ENCODE data around the gene HDAC4.

The HDAC4 gene

DNA sequence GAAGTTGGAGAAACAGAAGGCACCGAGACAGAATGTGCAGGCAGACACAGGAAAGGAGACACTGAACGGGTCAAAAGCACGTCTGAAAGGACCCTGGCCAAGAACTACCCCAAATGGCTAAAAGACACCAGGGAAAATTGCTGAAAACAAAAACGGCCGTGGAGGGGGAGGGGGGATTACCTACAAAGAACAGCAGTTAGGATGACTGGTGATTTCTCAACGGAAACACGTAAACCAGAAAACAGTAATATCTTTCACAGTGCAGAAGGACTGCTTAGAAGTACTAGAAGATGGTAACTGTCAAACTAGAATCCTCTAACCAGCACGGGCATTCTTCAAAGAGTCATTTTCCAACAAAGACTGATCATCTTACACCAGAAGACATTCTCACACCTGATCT, 142.6 kb downstream of the HDAC4 start:
- Histone ChIP-seq H3K27ac (ENCODE audit: low read length) (no peak overlapping the region), H3K79me2 (ENCODE audit: low read length) (peaks cover 89% of the 10 kb centered on the region), H3K4me2 (ENCODE audit: low read depth, low read length) (no peak overlapping the region), H3K4me1 (ENCODE audit: low read length) (0 out of 2 replicates have a peak, but pooled peaks cover 10% of the 10 kb centered on the region), H3K36me3 (replicated peaks; ENCODE audit: insufficient read depth, low read length) (no peaks in the 10 kb centered on the region), H3K9me2 (replicated peaks; ENCODE audit: insufficient read depth, low read length) (no peaks in the 10 kb centered on the region), H4K20me1 (ENCODE audit: insufficient read depth, low read length) (no peaks in the 10 kb centered on the region), H3K9ac (ENCODE audit: low read length) (no peak overlapping the region), H2AFZ (ENCODE audit: low read length) (no peak overlapping the region), H3K4me3 (ENCODE audit: low read length) (no peak overlapping the region), H3K9me3 (replicated peaks; ENCODE audit: insufficient read depth, low read length) (no peaks in the 10 kb centered on the region), H3F3A (ENCODE audit: insufficient read depth, low read length) (peaks cover 7% of the 10 kb centered on the region; the same call in 1 of the 2 replicates), H3K27me3 (replicated peaks; ENCODE audit: insufficient read depth, low read length) (no peaks in the 10 kb centered on the region)
- TF ChIP-seq, protein P1, sequence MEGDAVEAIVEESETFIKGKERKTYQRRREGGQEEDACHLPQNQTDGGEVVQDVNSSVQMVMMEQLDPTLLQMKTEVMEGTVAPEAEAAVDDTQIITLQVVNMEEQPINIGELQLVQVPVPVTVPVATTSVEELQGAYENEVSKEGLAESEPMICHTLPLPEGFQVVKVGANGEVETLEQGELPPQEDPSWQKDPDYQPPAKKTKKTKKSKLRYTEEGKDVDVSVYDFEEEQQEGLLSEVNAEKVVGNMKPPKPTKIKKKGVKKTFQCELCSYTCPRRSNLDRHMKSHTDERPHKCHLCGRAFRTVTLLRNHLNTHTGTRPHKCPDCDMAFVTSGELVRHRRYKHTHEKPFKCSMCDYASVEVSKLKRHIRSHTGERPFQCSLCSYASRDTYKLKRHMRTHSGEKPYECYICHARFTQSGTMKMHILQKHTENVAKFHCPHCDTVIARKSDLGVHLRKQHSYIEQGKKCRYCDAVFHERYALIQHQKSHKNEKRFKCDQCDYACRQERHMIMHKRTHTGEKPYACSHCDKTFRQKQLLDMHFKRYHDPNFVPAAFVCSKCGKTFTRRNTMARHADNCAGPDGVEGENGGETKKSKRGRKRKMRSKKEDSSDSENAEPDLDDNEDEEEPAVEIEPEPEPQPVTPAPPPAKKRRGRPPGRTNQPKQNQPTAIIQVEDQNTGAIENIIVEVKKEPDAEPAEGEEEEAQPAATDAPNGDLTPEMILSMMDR (IDR thresholded peaks at IDR 0.05; ENCODE audit: low read length) = no peak
- no peak for TF ChIP-seq EZH2 (optimal IDR thresholded peaks at IDR 0.05; ENCODE audit: low read depth, low read length)
- TF ChIP-seq EZH2phosphoT487 (IDR thresholded peaks at IDR 0.05; ENCODE audit: low read length) = no peak
- no peak for DNase-seq

DNA sequence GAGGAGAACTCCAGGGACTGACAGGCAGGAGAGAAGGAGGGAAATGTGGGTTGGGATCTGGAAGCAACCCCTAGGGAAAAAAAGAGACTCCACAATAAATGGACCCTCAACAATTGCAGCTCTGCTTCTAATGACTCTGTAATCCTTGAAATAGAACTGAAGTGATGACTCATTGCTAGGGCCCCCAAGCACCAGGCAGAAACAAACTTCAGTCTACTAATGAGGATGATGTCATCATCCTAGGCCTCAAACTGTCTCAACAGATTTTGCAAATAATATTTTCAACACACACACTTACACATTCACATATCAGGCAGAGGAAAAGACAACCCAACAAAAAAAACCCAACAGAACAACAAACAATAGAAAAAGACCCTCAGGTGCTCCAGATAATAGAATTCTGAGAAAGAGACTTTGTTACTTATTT, 143.3 kb downstream of the HDAC4 start:
- H3K79me2 ChIP-seq (ENCODE audit: low read length) = peaks cover 90% of the 10 kb centered on the region
- H4K20me1 ChIP-seq (ENCODE audit: insufficient read depth, low read length) = no peaks in the 10 kb centered on the region
- no peak overlapping the region for H3K4me2 ChIP-seq (ENCODE audit: low read depth, low read length)
- H3K9me3 ChIP-seq (replicated peaks; ENCODE audit: insufficient read depth, low read length) = no peaks in the 10 kb centered on the region
- no peak overlapping the region for H3K9ac ChIP-seq (ENCODE audit: low read length)
- H2AFZ ChIP-seq (ENCODE audit: low read length) = no peak overlapping the region
- H3F3A ChIP-seq (ENCODE audit: insufficient read depth, low read length) = peaks cover 7% of the 10 kb centered on the region; the same call in 1 of the 2 replicates
- H3K36me3 ChIP-seq (replicated peaks; ENCODE audit: insufficient read depth, low read length) = no peaks in the 10 kb centered on the region
- H3K4me3 ChIP-seq (ENCODE audit: low read length) = no peak overlapping the region
- H3K27me3 ChIP-seq (replicated peaks; ENCODE audit: insufficient read depth, low read length) = no peaks in the 10 kb centered on the region
- peaks cover 10% of the 10 kb centered on the region; the same call in 1 of the 2 replicates for H3K4me1 ChIP-seq (ENCODE audit: low read length)
- H3K27ac ChIP-seq (ENCODE audit: low read length) = no peak overlapping the region
- DNase-seq = peak; percentile 28
- H3K9me2 ChIP-seq (replicated peaks; ENCODE audit: insufficient read depth, low read length) = no peaks in the 10 kb centered on the region
- TF ChIP-seq EZH2phosphoT487 (IDR thresholded peaks at IDR 0.05; ENCODE audit: low read length) = no peak

DNA sequence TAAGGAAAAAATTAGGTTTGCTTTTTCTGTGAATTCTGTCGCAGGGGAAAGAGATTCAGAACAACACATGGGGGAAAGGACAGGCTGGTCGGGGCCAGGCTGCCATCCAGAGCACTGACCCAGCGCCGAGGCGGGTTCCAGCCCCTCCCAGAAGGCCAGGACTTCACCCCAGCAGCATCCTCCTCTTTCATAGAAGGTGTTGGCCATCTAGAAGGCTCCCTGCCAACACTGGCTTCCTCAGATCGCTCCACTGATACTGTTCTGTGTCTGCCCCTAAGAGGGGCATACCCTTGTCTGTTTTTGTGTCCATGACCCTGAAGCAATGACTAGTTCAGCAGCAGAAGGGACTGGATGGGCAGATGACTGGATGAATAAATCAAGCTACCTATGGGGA, 144.5 kb downstream of the HDAC4 start:
- DNase-seq = no peak
- Histone ChIP-seq H4K20me1 (ENCODE audit: insufficient read depth, low read length) (no peaks in the 10 kb centered on the region), H3K4me1 (ENCODE audit: low read length) (peaks cover 17% of the 10 kb centered on the region), H3K79me2 (ENCODE audit: low read length) (peaks cover 90% of the 10 kb centered on the region), H3K4me3 (ENCODE audit: low read length) (no peak overlapping the region), H3F3A (ENCODE audit: insufficient read depth, low read length) (peaks cover 7% of the 10 kb centered on the region; the same call in 1 of the 2 replicates), H3K36me3 (replicated peaks; ENCODE audit: insufficient read depth, low read length) (no peaks in the 10 kb centered on the region), H3K9me3 (replicated peaks; ENCODE audit: insufficient read depth, low read length) (no peaks in the 10 kb centered on the region), H3K27me3 (replicated peaks; ENCODE audit: insufficient read depth, low read length) (no peaks in the 10 kb centered on the region), H2AFZ (ENCODE audit: low read length) (no peak overlapping the region), H3K4me2 (ENCODE audit: low read depth, low read length) (no peak overlapping the region), H3K9ac (ENCODE audit: low read length) (no peak overlapping the region), H3K27ac (ENCODE audit: low read length) (no peak overlapping the region), H3K9me2 (replicated peaks; ENCODE audit: insufficient read depth, low read length) (no peaks in the 10 kb centered on the region)
- TF ChIP-seq EZH2 (optimal IDR thresholded peaks at IDR 0.05; ENCODE audit: low read depth, low read length) = no peak
- TF ChIP-seq, protein P1 (IDR thresholded peaks at IDR 0.05; ENCODE audit: low read length) = no peak
- TF ChIP-seq EZH2phosphoT487 (IDR thresholded peaks at IDR 0.05; ENCODE audit: low read length) = no peak

DNA sequence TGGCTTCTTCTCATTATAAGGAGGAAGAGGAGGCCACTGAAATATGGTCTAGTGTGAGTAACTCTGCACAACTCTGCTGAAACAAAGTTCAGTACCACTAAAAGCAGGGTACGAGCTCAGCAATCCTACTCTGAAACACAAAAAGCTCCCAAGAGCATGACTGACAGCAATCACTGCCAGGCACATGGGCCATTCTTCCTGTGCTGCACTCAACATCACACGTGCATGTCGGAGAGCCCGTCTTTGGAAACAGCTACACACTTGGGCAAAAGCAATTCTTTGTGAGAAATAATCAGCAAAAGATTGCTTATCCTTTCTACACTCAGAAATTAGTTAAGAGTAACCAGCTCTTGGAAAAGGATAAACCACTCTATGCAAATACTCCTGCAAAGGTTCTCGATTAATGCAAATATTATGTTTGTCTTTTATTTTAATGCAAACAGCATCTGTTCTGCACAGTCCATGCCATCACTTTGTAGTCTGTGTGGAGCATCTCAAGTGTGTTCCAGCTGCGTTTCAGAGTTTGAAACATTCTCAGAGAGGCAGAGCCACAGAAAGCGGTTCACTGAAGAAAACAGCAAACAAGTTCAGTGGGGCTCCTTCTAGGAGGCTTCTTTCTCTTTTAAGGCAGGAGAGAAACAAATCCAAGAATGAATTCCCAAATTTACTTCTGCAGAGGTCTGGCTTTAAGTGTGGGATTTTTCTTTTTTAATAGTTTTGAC, 145.0 kb downstream of the HDAC4 start:
- H3K27ac ChIP-seq (ENCODE audit: low read length) = no peak overlapping the region
- no peak overlapping the region for H3K4me3 ChIP-seq (ENCODE audit: low read length)
- H3K79me2 ChIP-seq (ENCODE audit: low read length) = peaks cover 90% of the 10 kb centered on the region
- no peak overlapping the region for H2AFZ ChIP-seq (ENCODE audit: low read length)
- H3K27me3 ChIP-seq (replicated peaks; ENCODE audit: insufficient read depth, low read length) = no peaks in the 10 kb centered on the region
- H4K20me1 ChIP-seq (ENCODE audit: insufficient read depth, low read length) = no peaks in the 10 kb centered on the region
- no peaks in the 10 kb centered on the region for H3K9me3 ChIP-seq (replicated peaks; ENCODE audit: insufficient read depth, low read length)
- peaks cover 17% of the 10 kb centered on the region for H3K4me1 ChIP-seq (ENCODE audit: low read length)
- no peak overlapping the region for H3K4me2 ChIP-seq (ENCODE audit: low read depth, low read length)
- H3K9ac ChIP-seq (ENCODE audit: low read length) = no peak overlapping the region
- no peaks in the 10 kb centered on the region for H3K9me2 ChIP-seq (replicated peaks; ENCODE audit: insufficient read depth, low read length)
- no peak for DNase-seq
- H3K36me3 ChIP-seq (replicated peaks; ENCODE audit: insufficient read depth, low read length) = no peaks in the 10 kb centered on the region
- TF ChIP-seq EZH2 (optimal IDR thresholded peaks at IDR 0.05; ENCODE audit: low read depth, low read length) (no peak), EZH2phosphoT487 (IDR thresholded peaks at IDR 0.05; ENCODE audit: low read length) (no peak)
- TF ChIP-seq, protein P1 (IDR thresholded peaks at IDR 0.05; ENCODE audit: low read length) = no peak
- peaks cover 7% of the 10 kb centered on the region; the same call in 1 of the 2 replicates for H3F3A ChIP-seq (ENCODE audit: insufficient read depth, low read length)
